ENCODE data around the gene GC. TPM values are rescaled to one million over a fixed set of nuclear protein-coding genes. Genes with fewer than 3 reads are reported as not detected.

GC gene
- not detected for total RNA-seq

GRCh38 chr4:71783972-71784371 is at the start of gene GC:
GC (minus strand) TSS chr4:71784079; CDS start chr4:71784018, 61 bp downstream.
- Histone ChIP-seq H3K36me3 (no peaks in the 10 kb centered on the region), H3K27ac (no peak within 1 kb of the TSS), H3K4me1 (ENCODE audit: control insufficient read depth in 1 of 2, low read depth in 2 of 2) (no peaks in the 10 kb centered on the region), H3K4me3 (no peak within 1 kb of the TSS), H3K9me3 (no peaks in the 10 kb centered on the region), H3K27me3 (replicated peaks; ENCODE audit: insufficient read depth) (no peaks in the 10 kb centered on the region)
- ATAC-seq (ENCODE audit: insufficient number of reproducible peaks, low FRiP score, low read depth) (no peak), DNase-seq (ENCODE audit: low spot score) (no peak)
- TF ChIP-seq CTCF (IDR thresholded peaks at IDR 0.05), result no peak

- Histone ChIP-seq H3K27me3 (replicated peaks; ENCODE audit: insufficient read depth) (no peaks in the 10 kb centered on the region), H3K36me3 (no peaks in the 10 kb centered on the region), H3K4me3 (no peak overlapping the region), H3K4me1 (ENCODE audit: control insufficient read depth in 1 of 2, low read depth in 2 of 2) (no peaks in the 10 kb centered on the region), H3K27ac (no peak overlapping the region), H3K9me3 (no peaks in the 10 kb centered on the region)
- ATAC-seq (ENCODE audit: insufficient number of reproducible peaks, low FRiP score, low read depth) (no peak), DNase-seq (ENCODE audit: low spot score) (no peak)
- no peak for TF ChIP-seq CTCF (IDR thresholded peaks at IDR 0.05)
These were observed 49.5 kb upstream of the GC start for GRCh38 chr4:71833232-71833900.

GRCh38 chr4:71832049-71832448 is 48.2 kb upstream of the GC start:
- no peak overlapping the region for H3K4me3 ChIP-seq
- H3K9me3 ChIP-seq, result no peaks in the 10 kb centered on the region
- no peaks in the 10 kb centered on the region for H3K27me3 ChIP-seq (replicated peaks; ENCODE audit: insufficient read depth)
- H3K4me1 ChIP-seq (ENCODE audit: control insufficient read depth in 1 of 2, low read depth in 2 of 2), result no peaks in the 10 kb centered on the region
- DNase-seq (ENCODE audit: low spot score), result no peak
- no peak for TF ChIP-seq CTCF (IDR thresholded peaks at IDR 0.05)
- H3K36me3 ChIP-seq, result no peaks in the 10 kb centered on the region
- ATAC-seq (ENCODE audit: insufficient number of reproducible peaks, low FRiP score, low read depth), result no peak
- H3K27ac ChIP-seq, result no peak overlapping the region

- H3K9me3 ChIP-seq, result no peaks in the 10 kb centered on the region
- no peaks in the 10 kb centered on the region for H3K27me3 ChIP-seq (replicated peaks; ENCODE audit: insufficient read depth)
- DNase-seq (ENCODE audit: low spot score), result no peak
- no peak for TF ChIP-seq CTCF (IDR thresholded peaks at IDR 0.05)
- ATAC-seq (ENCODE audit: insufficient number of reproducible peaks, low FRiP score, low read depth), result no peak
- H3K4me3 ChIP-seq, result no peak overlapping the region
- no peak overlapping the region for H3K27ac ChIP-seq
- H3K36me3 ChIP-seq, result no peaks in the 10 kb centered on the region
- no peaks in the 10 kb centered on the region for H3K4me1 ChIP-seq (ENCODE audit: control insufficient read depth in 1 of 2, low read depth in 2 of 2)
These were observed 46.8 kb upstream of the GC start for GRCh38 chr4:71830497-71831190.

- no peak for ATAC-seq (ENCODE audit: insufficient number of reproducible peaks, low FRiP score, low read depth)
- Histone ChIP-seq H3K36me3 (no peaks in the 10 kb centered on the region), H3K4me3 (no peak overlapping the region), H3K27ac (no peak overlapping the region), H3K4me1 (ENCODE audit: control insufficient read depth in 1 of 2, low read depth in 2 of 2) (no peaks in the 10 kb centered on the region), H3K9me3 (no peaks in the 10 kb centered on the region), H3K27me3 (replicated peaks; ENCODE audit: insufficient read depth) (no peaks in the 10 kb centered on the region)
- no peak for DNase-seq (ENCODE audit: low spot score)
- TF ChIP-seq CTCF (IDR thresholded peaks at IDR 0.05), result no peak
These were observed 44.6 kb upstream of the GC start for GRCh38 chr4:71828470-71828869.

Measured in thoracic aorta (tissue), 2 donors.